Common myeloid progenitor, CD34-positive (primary cell): Measurements from ENCODE around the gene FBXO34.

Source experiments
- CTCF ChIA-PET: fragments of 350-600 bp; sonication (Branson Sonifier 250); formaldehyde crosslinking; loops from one replicate; lab custom pipeline; 2021; ENCODE audit warnings: antibody characterized with exemption; lab: Charles Lee
- POLR2A ChIA-PET: fragments of 350-600 bp; sonication (Branson Sonifier 250); formaldehyde crosslinking; loops from one replicate; lab custom pipeline; 2021; ENCODE audit warnings: antibody characterized with exemption; lab: Charles Lee
- DNase-seq, 3 donors: peaks; one replicate each; pipeline versions ENCODE4 v3.0.0 to v3.0.0-alpha.2; 2013
- H3K27ac ChIP-seq, 2 experiments: 1 replicate in 1 of 2; 2 replicates in 1 of 2; pipeline ENCODE4 v1.7.0; 2013; ENCODE audit warnings: inconsistent platforms in 2 of 2, low read length in 2 of 2, mild to moderate bottlenecking in 2 of 2, low read depth in 1 of 2, moderate library complexity in 1 of 2; ENCODE audit not compliant: severe bottlenecking in 2 of 2, insufficient read depth in 1 of 2, poor library complexity in 1 of 2
- H3K27me3 ChIP-seq, 5 experiments: replicated peaks in 2 of 5; 1 replicate in 3 of 5; 2 replicates in 2 of 5; pipeline versions ENCODE4 v1.6.1 to v1.7.0; 2013; ENCODE audit warnings: low read length in 4 of 5, mild to moderate bottlenecking in 2 of 5, moderate library complexity in 2 of 5, inconsistent platforms in 1 of 5; ENCODE audit not compliant: insufficient read depth in 5 of 5, control insufficient read depth in 4 of 5
- H3K36me3 ChIP-seq, 4 experiments: 1 replicate in 2 of 4; 2 replicates in 2 of 4; pipeline versions ENCODE4 v1.6.1 to v1.7.0; 2013; ENCODE audit warnings: low read length in 3 of 4, control low read depth in 1 of 4, mild to moderate bottlenecking in 1 of 4; ENCODE audit not compliant: control insufficient read depth in 4 of 4, insufficient read depth in 4 of 4
- H3K4me1 ChIP-seq, 4 experiments: 1 replicate in 3 of 4; 2 replicates in 1 of 4; pipeline versions ENCODE4 v1.6.1 to v1.7.1; 2013; ENCODE audit warnings: low read length in 3 of 4, mild to moderate bottlenecking in 3 of 4, control low read depth in 1 of 4, inconsistent platforms in 1 of 4, moderate library complexity in 1 of 4; ENCODE audit not compliant: control insufficient read depth in 4 of 4, insufficient read depth in 4 of 4; ENCODE audit errors: control extremely low read depth in 1 of 4
- H3K4me3 ChIP-seq, 7 experiments: 1 replicate in 4 of 7; 2 replicates in 3 of 7; pipeline versions ENCODE4 v1.5.1 to v1.7.0; 2013; ENCODE audit warnings: mild to moderate bottlenecking in 7 of 7, low read length in 6 of 7, moderate library complexity in 6 of 7, inconsistent platforms in 2 of 7, low read depth in 2 of 7, control low read depth in 1 of 7; ENCODE audit not compliant: insufficient read depth in 4 of 7, control insufficient read depth in 1 of 7; ENCODE audit errors: extremely low read depth in 1 of 7
- H3K9me3 ChIP-seq, 5 experiments: 1 replicate in 4 of 5; 2 replicates in 1 of 5; pipeline versions ENCODE4 v1.6.1 to v1.7.1; 2013; ENCODE audit warnings: low read length in 4 of 5, mild to moderate bottlenecking in 2 of 5, inconsistent platforms in 1 of 5, low read depth in 1 of 5, moderate library complexity in 1 of 5; ENCODE audit not compliant: control insufficient read depth in 4 of 5, insufficient read depth in 2 of 5; ENCODE audit errors: control extremely low read depth in 1 of 5
- WGBS: methylation state at CpG from one replicate; pipeline ENCODE4 v1.1.5; 2013; ENCODE audit not compliant: insufficient coverage; 5-methylcytosine and 5-hydroxymethylcytosine counted together

The FBXO34 gene

DNA sequence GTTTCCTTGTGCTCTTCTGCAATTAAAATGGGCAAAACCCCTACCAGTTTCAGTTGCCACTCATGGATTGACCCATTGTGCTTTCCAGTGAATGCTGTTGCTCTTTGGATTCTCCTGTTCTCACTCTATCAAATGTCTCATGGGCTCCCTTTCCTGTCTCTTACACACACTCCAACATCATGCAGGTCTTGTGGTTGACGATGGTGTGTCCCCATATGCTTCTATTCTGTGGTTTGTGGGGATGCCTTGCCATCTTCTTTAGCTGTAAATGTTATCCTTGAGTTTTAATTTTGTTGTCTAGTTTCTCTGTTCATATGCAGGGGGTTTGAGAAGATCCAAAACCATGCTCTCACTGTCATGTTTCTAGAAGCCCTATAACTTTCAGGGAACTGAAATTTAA lies 31.9 kb upstream of the FBXO34 start:
- Histone ChIP-seq H3K27ac (no peak overlapping the region), H3K27me3 (peaks cover 0 to 10% (median 0%) of the 10 kb centered on the region in 5 experiments), H3K36me3 (no peaks in the 10 kb centered on the region), H3K9me3 (no peaks in the 10 kb centered on the region), H3K4me3 (no peak overlapping the region), H3K4me1 (peaks cover 0 to 10% (median 2%) of the 10 kb centered on the region in 4 experiments)
- no CpG with 5 or more reads among the region's 1 CpG for WGBS
- POLR2A ChIA-PET: no interaction called here
- DNase-seq: peak in 2 of 3 donors; percentile 48 to 52
- CTCF ChIA-PET: no interaction called here

DNA sequence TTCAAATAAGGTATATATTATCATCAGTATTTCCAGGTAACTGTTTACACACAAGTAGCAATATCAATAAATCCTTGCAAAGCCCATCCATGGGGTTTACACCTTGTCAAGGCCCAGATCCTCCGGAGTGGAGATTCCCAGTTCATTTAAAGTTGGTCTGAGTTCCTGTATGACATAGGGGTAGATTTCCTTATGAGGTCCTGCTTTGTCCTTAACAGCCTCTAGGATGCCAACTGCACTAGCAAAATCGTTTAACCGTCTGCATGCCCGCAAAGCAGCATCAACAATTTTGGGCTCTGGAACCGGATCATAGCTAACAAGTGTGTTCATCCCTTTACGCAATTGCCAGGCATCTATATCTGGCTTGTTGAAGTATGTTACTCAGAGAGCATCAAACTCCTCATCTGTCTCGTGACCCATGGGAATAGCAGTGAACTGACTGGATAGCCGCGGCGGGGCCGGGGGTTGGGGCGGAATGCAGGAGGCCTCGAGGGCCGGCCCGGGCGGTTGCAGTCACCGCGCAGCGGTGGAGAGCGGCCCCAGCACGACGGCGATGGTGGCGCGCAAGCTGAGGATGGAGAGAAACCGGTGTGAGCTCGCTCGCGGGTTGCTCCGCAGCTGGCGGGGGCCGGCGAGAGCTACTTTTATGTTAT lies 30.6 kb upstream of the FBXO34 start:
- CTCF ChIA-PET: interaction anchor here (1.3 kb wide), 1 partner anchor 13 kb away, joined by 3 read pairs; no protein-coding TSS in a partner anchor
- WGBS: 46% methylated on average over 21 of the region's 33 CpGs

GRCh38 chr14:55241673-55242072 lies 29.5 kb upstream of the FBXO34 start:
- WGBS: 89% methylated on average over 3 of the region's 4 CpGs
- CTCF ChIA-PET: no interaction called here
- DNase-seq: no peak
- Histone ChIP-seq H3K4me1 (peaks cover 0 to 10% (median 2%) of the 10 kb centered on the region in 4 experiments), H3K36me3 (no peaks in the 10 kb centered on the region), H3K27ac (no peak overlapping the region), H3K9me3 (no peaks in the 10 kb centered on the region), H3K4me3 (no peak overlapping the region), H3K27me3 (peaks cover 0 to 10% (median 0%) of the 10 kb centered on the region in 5 experiments)
- POLR2A ChIA-PET: no interaction called here

More for the DNA sequence above, 30.6 kb upstream of the FBXO34 start:
- no peaks in the 10 kb centered on the region for H3K9me3 ChIP-seq
- no peak overlapping the region for H3K4me3 ChIP-seq
- H3K27me3 ChIP-seq: peaks cover 0 to 10% (median 0%) of the 10 kb centered on the region in 5 experiments
- POLR2A ChIA-PET: no interaction called here
- no peak for DNase-seq
- peaks cover 0 to 10% (median 2%) of the 10 kb centered on the region in 4 experiments for H3K4me1 ChIP-seq
- H3K36me3 ChIP-seq: no peaks in the 10 kb centered on the region
- no peak overlapping the region for H3K27ac ChIP-seq

DNA sequence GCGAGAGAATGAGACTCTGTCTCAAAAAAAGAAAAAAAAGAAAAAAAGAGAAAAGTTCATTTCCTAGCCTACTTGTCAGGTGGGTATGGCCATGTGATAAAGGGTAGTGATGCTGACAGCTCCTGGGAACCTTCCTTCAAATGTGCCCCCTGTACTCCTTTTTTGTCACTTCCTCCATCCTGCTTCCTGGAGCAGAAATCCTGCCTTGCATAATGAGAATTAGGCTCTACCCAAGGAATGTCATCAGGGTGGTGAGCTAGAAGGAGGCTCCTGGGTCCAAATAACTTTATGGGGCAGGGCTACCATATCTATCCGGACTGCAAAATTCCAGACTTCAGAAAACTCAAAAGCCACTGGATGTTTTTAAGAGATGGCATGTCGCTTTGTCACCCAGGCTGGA lies 27.8 kb upstream of the FBXO34 start:
- no peak overlapping the region for H3K4me3 ChIP-seq
- no peaks in the 10 kb centered on the region for H3K36me3 ChIP-seq
- ChIA-PET POLR2A (no interaction called here), CTCF (interaction anchor here (1.0 to 6.6 kb wide), 6 partner anchors 11 to 117 kb away, joined by 3 to 42 read pairs (median 6); partner anchors contain the start of gene FBXO34)
- H3K27me3 ChIP-seq: peaks cover 0 to 10% (median 4%) of the 10 kb centered on the region in 5 experiments
- no peak for DNase-seq
- H3K27ac ChIP-seq: no peak overlapping the region
- H3K4me1 ChIP-seq: peaks cover 0 to 6% (median under 1%) of the 10 kb centered on the region in 4 experiments
- WGBS: 95% methylated on average over 3 of the region's 3 CpGs
- no peaks in the 10 kb centered on the region for H3K9me3 ChIP-seq

DNA sequence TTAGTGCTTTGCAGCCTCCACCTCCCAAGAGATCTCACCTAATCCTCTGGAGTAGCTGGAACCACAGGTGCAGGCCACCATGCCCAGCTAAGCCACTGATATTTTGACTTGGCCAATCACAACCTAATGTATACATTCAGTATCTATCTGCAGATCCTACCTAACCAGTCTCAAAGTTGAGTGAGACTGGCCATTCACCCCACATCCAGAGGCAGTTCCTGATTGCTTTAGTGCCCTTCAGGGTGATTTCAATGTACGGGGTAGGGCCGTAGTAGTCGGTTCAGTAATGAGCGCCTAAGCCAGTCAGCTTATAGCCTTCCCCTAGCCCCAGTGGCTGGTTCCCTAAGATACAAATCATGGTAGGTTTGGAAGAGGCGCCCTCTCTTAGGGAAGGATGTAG lies 27.4 kb upstream of the FBXO34 start:
- peaks cover 0 to 5% (median 0%) of the 10 kb centered on the region in 4 experiments for H3K4me1 ChIP-seq
- no peak overlapping the region for H3K27ac ChIP-seq
- H3K36me3 ChIP-seq: no peaks in the 10 kb centered on the region
- ChIA-PET POLR2A (no interaction called here), CTCF (interaction anchor here (1.0 to 6.6 kb wide), 6 partner anchors 10 to 117 kb away, joined by 3 to 42 read pairs (median 6); partner anchors contain the start of gene FBXO34)
- H3K4me3 ChIP-seq: no peak overlapping the region
- H3K9me3 ChIP-seq: no peaks in the 10 kb centered on the region
- WGBS: 94% methylated on average over 5 of the region's 5 CpGs
- H3K27me3 ChIP-seq: peaks cover 0 to 10% (median 4%) of the 10 kb centered on the region in 5 experiments
- DNase-seq: no peak

DNA sequence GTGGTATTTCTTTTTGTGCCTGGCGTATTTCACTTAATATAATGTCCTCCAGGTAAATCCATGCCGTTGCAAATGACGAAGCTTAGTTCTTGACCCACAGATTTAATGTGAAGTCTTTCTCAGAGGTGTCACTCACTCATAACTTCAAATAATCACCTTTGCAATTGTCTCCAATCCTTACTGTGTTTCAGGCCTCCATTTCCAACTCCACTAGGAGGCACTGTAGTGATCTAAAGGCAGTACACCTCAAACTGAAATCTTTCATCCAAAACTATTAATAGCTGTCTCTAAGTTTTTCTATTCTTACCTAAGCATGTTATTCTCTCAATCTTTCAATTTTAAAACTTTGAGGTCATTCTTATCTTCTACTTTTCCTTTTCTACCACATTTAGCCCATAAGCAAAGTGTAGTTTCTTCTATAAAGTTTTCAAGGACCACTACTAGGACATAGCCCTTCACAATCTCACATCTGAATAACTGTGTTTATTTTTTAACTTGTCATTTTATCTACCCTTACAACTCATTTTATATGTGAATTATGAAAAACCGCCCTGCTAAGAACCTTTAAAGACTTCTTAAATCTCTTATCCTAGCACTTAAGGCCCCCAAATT lies 25.5 kb upstream of the FBXO34 start:
- Histone ChIP-seq H3K4me1 (no peaks in the 10 kb centered on the region), H3K27me3 (peaks cover 0 to 7% (median 0%) of the 10 kb centered on the region in 5 experiments), H3K4me3 (no peak overlapping the region), H3K9me3 (no peaks in the 10 kb centered on the region), H3K27ac (no peak overlapping the region), H3K36me3 (no peaks in the 10 kb centered on the region)
- peak; percentile 43 to 64 (median 56) for DNase-seq
- 100% methylated on average over 2 of the region's 4 CpGs for WGBS
- ChIA-PET POLR2A (interaction anchor here (0.8 kb wide), 1 partner anchor 25 kb away, joined by 5 read pairs; no protein-coding TSS in a partner anchor), CTCF (interaction anchor here (0.6 to 6.6 kb wide), 14 partner anchors 9 to 574 kb away, joined by 3 to 42 read pairs (median 4); partner anchors contain the start of gene FBXO34)

- no peak for DNase-seq
- CTCF ChIA-PET: interaction anchor here (2.5 to 6.6 kb wide), 3 partner anchors 12 to 107 kb away, joined by 7 to 42 read pairs (median 8); no protein-coding TSS in a partner anchor
- 98% methylated on average over 4 of the region's 4 CpGs for WGBS
- POLR2A ChIA-PET: no interaction called here
- H3K36me3 ChIP-seq: no peaks in the 10 kb centered on the region
- no peak overlapping the region for H3K4me3 ChIP-seq
- no peaks in the 10 kb centered on the region for H3K4me1 ChIP-seq
- no peaks in the 10 kb centered on the region for H3K9me3 ChIP-seq
- H3K27ac ChIP-seq: no peak overlapping the region
- peaks cover 0 to 4% (median 0%) of the 10 kb centered on the region in 5 experiments for H3K27me3 ChIP-seq
Observed at GRCh38 chr14:55248411-55248810, 22.8 kb upstream of the FBXO34 start.
